Measurements from ENCODE around the gene ZCCHC7. TPM values are rescaled to one million over a fixed set of nuclear protein-coding genes. Genes with fewer than 3 reads are reported as not detected.

ZCCHC7 gene
- polyA plus RNA-seq, 2 of the 4 experiments (the other 2 are of a cell fraction) = 15.7 to 30.0 TPM

- ChIA-PET CTCF (interaction anchor here (0.9 to 1.6 kb wide), 4 partner anchors 25 to 250 kb away, joined by 3 to 5 read pairs (median 4); no protein-coding TSS in a partner anchor), POLR2A (interaction anchor here (0.6 to 2.7 kb wide), 3 partner anchors 18 to 314 kb away, joined by 3 to 20 read pairs (median 4); partner anchors contain the start of gene ZCCHC7)
- H3K4me3 ChIP-seq = peak overlapping the region; percentile 79
- peaks cover 6% of the 10 kb centered on the region; the same call in 2 of the 3 replicates for H3K4me1 ChIP-seq
- FAIRE-seq = peak; percentile 23
- peak overlapping the region; percentile 92 for H3K4me2 ChIP-seq
- ATAC-seq = peak; percentile 97 to 98
- H3K27ac ChIP-seq = peak overlapping the region; percentile 83 to 96
- DNase-seq (ENCODE audit: low read depth in 1 of 2, low spot score in 1 of 2) = peak; percentile 89 to 96
- WGBS (ENCODE audit: missing lambda C conversion rate) = 5% methylated on average over 45 of the region's 63 CpGs
- peaks cover 10% of the 10 kb centered on the region; the same call in 2 of the 3 replicates for H3K9me3 ChIP-seq
- TF ChIP-seq ESRRA (IDR thresholded peaks at IDR 0.05; ENCODE audit: borderline replicate concordance, low read length) = no peak
- peak; percentile 94 for TF ChIP-seq ATOH8 (CRISPR knock-in tag; IDR thresholded peaks at IDR 0.05; ENCODE audit: low read depth)
- 0 out of 2 replicates have a peak, but pooled peaks have one; percentile 78 for TF ChIP-seq HEYL (CRISPR knock-in tag; IDR thresholded peaks at IDR 0.05)
- no peak for TF ChIP-seq FOSL2 (IDR thresholded peaks at IDR 0.05)
- TF ChIP-seq FOSL2 (CRISPR knock-in tag; IDR thresholded peaks at IDR 0.05) = 0 out of 2 replicates have a peak, but pooled peaks have one; percentile 5
- no peak for TF ChIP-seq RCOR1 (IDR thresholded peaks at IDR 0.05; ENCODE audit: low read depth, low read length)
- TF ChIP-seq RAD21 (conservative IDR thresholded peaks at IDR 0.05 in 1 of 2, IDR thresholded peaks at IDR 0.05 in 1 of 2) = no peak
- 0 out of 2 replicates have a peak, but pooled peaks have one; percentile 53 for TF ChIP-seq HMGXB4 (CRISPR knock-in tag; IDR thresholded peaks at IDR 0.05; ENCODE audit: borderline replicate concordance)
- TF ChIP-seq BCL3 (IDR thresholded peaks at IDR 0.05) = 0 out of 3 replicates have a peak, but pooled peaks have one; percentile 34
- no peak for TF ChIP-seq MAFK (IDR thresholded peaks at IDR 0.05; ENCODE audit: partially characterized antibody)
- peak; percentile 90 for TF ChIP-seq ZSCAN20 (CRISPR knock-in tag; IDR thresholded peaks at IDR 0.05)
- peak; percentile 98 for TF ChIP-seq HOXB13 (CRISPR knock-in tag; IDR thresholded peaks at IDR 0.05; ENCODE audit: low read depth)
- no peak for TF ChIP-seq POLR2AphosphoS2 (conservative IDR thresholded peaks at IDR 0.05; ENCODE audit: low read length)
- peak; percentile 100 for TF ChIP-seq MAX (IDR thresholded peaks at IDR 0.05)
- TF ChIP-seq FOXS1 (CRISPR knock-in tag; IDR thresholded peaks at IDR 0.05) = peak; percentile 79; the same call in 1 of the 2 replicates
- TF ChIP-seq EP300 (IDR thresholded peaks at IDR 0.05) = no peak
- TF ChIP-seq NPAS2 (CRISPR knock-in tag; IDR thresholded peaks at IDR 0.05; ENCODE audit: borderline replicate concordance) = peak; percentile 64; the same call in 1 of the 2 replicates
- peak; percentile 69 for TF ChIP-seq POLR2A (IDR thresholded peaks at IDR 0.05; ENCODE audit: low read length)
- 0 out of 2 replicates have a peak, but pooled peaks have one; percentile 84 for TF ChIP-seq TP53 (CRISPR knock-in tag; IDR thresholded peaks at IDR 0.05)
- no peak for TF ChIP-seq EHMT2 (IDR thresholded peaks at IDR 0.05; ENCODE audit: low read depth)
- TF ChIP-seq USF2 (IDR thresholded peaks at IDR 0.05) = peak; percentile 78
- no peak for TF ChIP-seq SREBF2 (IDR thresholded peaks at IDR 0.05)
- peak; percentile 83 for TF ChIP-seq HDAC2 (IDR thresholded peaks at IDR 0.05)
- TF ChIP-seq JUN (IDR thresholded peaks at IDR 0.05) = peak in 1 of 2 experiments; percentile 67; a peak in 1 of 5 replicates
- TF ChIP-seq RNF2 (IDR thresholded peaks at IDR 0.05; ENCODE audit: borderline replicate concordance, low read depth) = peak; percentile 99
- peak; percentile 77 for TF ChIP-seq GATA3 (IDR thresholded peaks at IDR 0.05; ENCODE audit: borderline replicate concordance)
- TF ChIP-seq KDM5A (IDR thresholded peaks at IDR 0.05) = no peak
- peak; percentile 100 for TF ChIP-seq E2F6 (IDR thresholded peaks at IDR 0.05; ENCODE audit: borderline replicate concordance, low read depth)
- TF ChIP-seq MYC (IDR thresholded peaks at IDR 0.05; ENCODE audit: borderline replicate concordance, low read length) = peak; percentile 54; the same call in 1 of the 2 replicates
- no peak for TF ChIP-seq CHD2 (IDR thresholded peaks at IDR 0.05; ENCODE audit: low read length, partially characterized antibody)
- TF ChIP-seq CBX2 (IDR thresholded peaks at IDR 0.05; ENCODE audit: borderline replicate concordance, low read depth) = no peak
- TF ChIP-seq NR3C1 (IDR thresholded peaks at IDR 0.05) = no peak
- peak; percentile 28; the same call in 1 of the 2 replicates for TF ChIP-seq PHF8 (IDR thresholded peaks at IDR 0.05; ENCODE audit: borderline replicate concordance, low read depth)
- TF ChIP-seq EHF (CRISPR knock-in tag; IDR thresholded peaks at IDR 0.05) = peak; percentile 90
- TF ChIP-seq HOXB5 (CRISPR knock-in tag; IDR thresholded peaks at IDR 0.05) = peak; percentile 88
These were observed 40.8 kb upstream of the ZCCHC7 start for GRCh38 chr9:37079370-37080164.
